ENCODE results near the gene GPNMB. TPM values are rescaled to one million over a fixed set of nuclear protein-coding genes. Genes with fewer than 3 reads are reported as not detected.

The GPNMB gene
- total and polyA plus RNA-seq, 10 of the 15 experiments (the other 5 are each of a cell fraction or from before 2014, with no cell fraction given), result 5.9 to 22.3 (median 10.0) TPM

GRCh38 chr7:23268167-23268566 is 21.6 kb downstream of the GPNMB start (continued):
- TF ChIP-seq, protein P1, sequence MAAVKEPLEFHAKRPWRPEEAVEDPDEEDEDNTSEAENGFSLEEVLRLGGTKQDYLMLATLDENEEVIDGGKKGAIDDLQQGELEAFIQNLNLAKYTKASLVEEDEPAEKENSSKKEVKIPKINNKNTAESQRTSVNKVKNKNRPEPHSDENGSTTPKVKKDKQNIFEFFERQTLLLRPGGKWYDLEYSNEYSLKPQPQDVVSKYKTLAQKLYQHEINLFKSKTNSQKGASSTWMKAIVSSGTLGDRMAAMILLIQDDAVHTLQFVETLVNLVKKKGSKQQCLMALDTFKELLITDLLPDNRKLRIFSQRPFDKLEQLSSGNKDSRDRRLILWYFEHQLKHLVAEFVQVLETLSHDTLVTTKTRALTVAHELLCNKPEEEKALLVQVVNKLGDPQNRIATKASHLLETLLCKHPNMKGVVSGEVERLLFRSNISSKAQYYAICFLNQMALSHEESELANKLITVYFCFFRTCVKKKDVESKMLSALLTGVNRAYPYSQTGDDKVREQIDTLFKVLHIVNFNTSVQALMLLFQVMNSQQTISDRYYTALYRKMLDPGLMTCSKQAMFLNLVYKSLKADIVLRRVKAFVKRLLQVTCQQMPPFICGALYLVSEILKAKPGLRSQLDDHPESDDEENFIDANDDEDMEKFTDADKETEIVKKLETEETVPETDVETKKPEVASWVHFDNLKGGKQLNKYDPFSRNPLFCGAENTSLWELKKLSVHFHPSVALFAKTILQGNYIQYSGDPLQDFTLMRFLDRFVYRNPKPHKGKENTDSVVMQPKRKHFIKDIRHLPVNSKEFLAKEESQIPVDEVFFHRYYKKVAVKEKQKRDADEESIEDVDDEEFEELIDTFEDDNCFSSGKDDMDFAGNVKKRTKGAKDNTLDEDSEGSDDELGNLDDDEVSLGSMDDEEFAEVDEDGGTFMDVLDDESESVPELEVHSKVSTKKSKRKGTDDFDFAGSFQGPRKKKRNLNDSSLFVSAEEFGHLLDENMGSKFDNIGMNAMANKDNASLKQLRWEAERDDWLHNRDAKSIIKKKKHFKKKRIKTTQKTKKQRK (IDR thresholded peaks at IDR 0.05; ENCODE audit: low read depth, low read length), result no peak
- TF ChIP-seq CBFB (IDR thresholded peaks at IDR 0.05; ENCODE audit: low read depth) (no peak), SUPT20H (IDR thresholded peaks at IDR 0.05; ENCODE audit: borderline replicate concordance, control insufficient read depth, low read depth, low read length) (no peak), CBX3 (IDR thresholded peaks at IDR 0.05; ENCODE audit: borderline replicate concordance, low read depth) (no peak), RB1 (IDR thresholded peaks at IDR 0.05; ENCODE audit: borderline replicate concordance) (no peak), E2F8 (IDR thresholded peaks at IDR 0.05; ENCODE audit: low read depth, partially characterized antibody) (no peak), NFYB (IDR thresholded peaks at IDR 0.05; ENCODE audit: insufficient read depth, low read depth, low read length) (no peak), CBX5 (IDR thresholded peaks at IDR 0.05; ENCODE audit: low read depth) (no peak), ATF3 (IDR thresholded peaks at IDR 0.05; ENCODE audit: borderline replicate concordance, extremely low read depth, low read depth, low read length) (no peak)

All from GM12878 (cell line).